GM12878 (cell line): ENCODE results near the gene PID1. TPM values are rescaled to one million over a fixed set of nuclear protein-coding genes. Genes with fewer than 3 reads are reported as not detected.

Source experiments
- ATAC-seq: fragments of 200-7000 bp; cut with Tn5 transposase; 3 replicates; pipeline ENCODE4 v1.9.1; 2020; ENCODE audit warnings: mild to moderate bottlenecking, moderate library complexity
- BruUV-seq: library from RNA; stranded (reverse); fragments of 400-500 nt; replicated peaks from 2 replicates; lab custom pipeline; 2021; lab: Mats Ljungman, UMichigan
- CTCF ChIA-PET: fragments of 300-600 bp; sonication (Branson Sonifier 250); formaldehyde crosslinking; extraction: SDS; loops from one replicate; lab custom pipeline; 2021; ENCODE audit warnings: inconsistent platforms; lab: Yijun Ruan, JAX
- POLR2A ChIA-PET: fragments of 350-600 bp; formaldehyde crosslinking; extraction: SDS; loops from one replicate; lab custom pipeline; 2021; ENCODE audit warnings: inconsistent platforms; lab: Charles Lee
- RAD21 ChIA-PET: fragments of 300-600 bp; sonication (Branson Sonifier 250); formaldehyde crosslinking; loops from one replicate; lab custom pipeline; 2023; ENCODE audit warnings: antibody characterized with exemption; ENCODE audit not compliant: unreplicated experiment; lab: Charles Lee
- SMC1A ChIA-PET: fragments of 300-600 bp; sonication (Branson Sonifier 250); formaldehyde crosslinking; loops from one replicate; lab custom pipeline; 2023; ENCODE audit not compliant: unreplicated experiment, uncharacterized antibody; lab: Charles Lee
- DNase-seq: peaks from one replicate; pipeline ENCODE4 v3.0.0-alpha.2; 2011; ENCODE audit warnings: low read depth, low spot score
- FAIRE-seq: peaks from 3 replicates; lab custom pipeline; 2011; peaks lifted over from hg19 to GRCh38; lab: Jason Lieb, UNC
- H2AFZ ChIP-seq: 2 replicates; pipeline ENCODE4 v1.6.0; 2011; ENCODE audit warnings: low read depth, low read length, control low read depth; ENCODE audit not compliant: control insufficient read depth
- H3K27ac ChIP-seq: 2 replicates; pipeline ENCODE4 v1.5.1; 2011; ENCODE audit warnings: control low read depth; ENCODE audit not compliant: control insufficient read depth, insufficient read depth
- H3K27me3 ChIP-seq, 2 experiments: replicated peaks in 1 of 2; 2 replicates each; pipeline versions ENCODE4 v1.6.0 to v1.6.1; 2011; ENCODE audit warnings: low read length in 1 of 2; ENCODE audit not compliant: control insufficient read depth in 2 of 2, insufficient read depth in 2 of 2
- H3K36me3 ChIP-seq, 2 experiments: 2 replicates each; pipeline ENCODE4 v1.5.1; 2011; ENCODE audit warnings: low read length in 1 of 2; ENCODE audit not compliant: control insufficient read depth in 2 of 2, insufficient read depth in 2 of 2
- H3K4me1 ChIP-seq: 2 replicates; pipeline ENCODE4 v1.6.1; 2011; ENCODE audit warnings: mild to moderate bottlenecking, low read length, moderate library complexity, mixed read lengths; ENCODE audit not compliant: control insufficient read depth, insufficient read depth
- H3K4me2 ChIP-seq: 2 replicates; pipeline ENCODE4 v1.6.0; 2011; ENCODE audit warnings: control low read depth; ENCODE audit not compliant: control insufficient read depth, insufficient read depth
- H3K4me3 ChIP-seq: fragments of 200-600 bp; sonication (generic); 2 replicates; pipeline ENCODE4 v1.5.1; 2016
- H3K79me2 ChIP-seq: 2 replicates; pipeline ENCODE4 v1.6.0; 2011; ENCODE audit warnings: low read length; ENCODE audit not compliant: control insufficient read depth, insufficient read depth
- H3K9ac ChIP-seq: 2 replicates; pipeline ENCODE4 v1.8.0; 2011; ENCODE audit warnings: low read length, control low read depth, mixed read lengths; ENCODE audit not compliant: control insufficient read depth, insufficient read depth
- H3K9me3 ChIP-seq: replicated peaks from 3 replicates; pipeline ENCODE4 v1.5.1; 2011; ENCODE audit warnings: mild to moderate bottlenecking, low read length; ENCODE audit not compliant: control insufficient read depth, insufficient read depth
- H4K20me1 ChIP-seq: 2 replicates; pipeline ENCODE4 v1.6.0; 2011; ENCODE audit not compliant: control insufficient read depth, insufficient read depth
- ATF3 ChIP-seq: IDR thresholded peaks from 2 replicates; pipeline ENCODE4 v1.6.1; 2011; ENCODE audit warnings: low read depth, mild to moderate bottlenecking, low read length, moderate library complexity, borderline replicate concordance; ENCODE audit errors: extremely low read depth
- DPF2 ChIP-seq: fragments of 450-650 bp; IDR thresholded peaks from 2 replicates; pipeline ENCODE4 v1.6.1; 2017; ENCODE audit warnings: mild to moderate bottlenecking
- EGR1 ChIP-seq, 2 experiments: IDR thresholded peaks; 1 replicate in 1 of 2; 2 replicates in 1 of 2; pipeline ENCODE4 v1.6.1; 2011 to 2012; ENCODE audit warnings: low read depth in 2 of 2, low read length in 2 of 2, borderline replicate concordance in 1 of 2, mild to moderate bottlenecking in 1 of 2, moderate library complexity in 1 of 2
- GATAD2B ChIP-seq: fragments of 450-650 bp; conservative IDR thresholded peaks from 2 replicates; pipeline ENCODE4 v1.6.1; 2017; ENCODE audit warnings: low read depth, mild to moderate bottlenecking, moderate library complexity
- HDGF ChIP-seq: fragments of 450-650 bp; IDR thresholded peaks from 2 replicates; pipeline ENCODE4 v1.6.1; 2016; ENCODE audit warnings: antibody characterized with exemption
- NR2C1 ChIP-seq: fragments of 450-650 bp; IDR thresholded peaks from 2 replicates; pipeline ENCODE4 v1.6.1; 2017; ENCODE audit warnings: antibody characterized with exemption, mild to moderate bottlenecking, moderate library complexity
- SMARCA5 ChIP-seq: fragments of 450-650 bp; IDR thresholded peaks from 2 replicates; pipeline ENCODE4 v1.6.1; 2017; ENCODE audit warnings: mild to moderate bottlenecking
- SUPT20H ChIP-seq: IDR thresholded peaks from 2 replicates; pipeline ENCODE4 v1.6.1; 2011; ENCODE audit warnings: low read depth, mild to moderate bottlenecking, low read length, moderate library complexity, borderline replicate concordance; ENCODE audit not compliant: control insufficient read depth
- WGBS: methylation state at CpG from one replicate; pipeline ENCODE4 v1.1.6; 2016; ENCODE audit warnings: low lambda C conversion rate; ENCODE audit not compliant: insufficient replicate concordance, insufficient coverage; ENCODE audit errors: missing lambda C conversion rate; 5-methylcytosine and 5-hydroxymethylcytosine counted together
- in situ Hi-C: fragments of 300-500 bp; cut with MboI; formaldehyde crosslinking; loops from 9 replicates; pipeline ENCODE4 v1.14.3; 2018; ENCODE audit warnings: mixed read lengths
- intact Hi-C: fragments of 100-400 bp; cut with micrococcal nuclease; formaldehyde crosslinking; loops from one replicate; pipeline ENCODE4 v1.14.2; 2022; ENCODE audit not compliant: unreplicated experiment
- polyA plus RNA-seq, 11 experiments: library from polyadenylated mRNA; depleted of rRNA in 4 of 11; unstranded in 6 of 11; stranded (reverse) in 5 of 11; fragments of >200 nt; fragmentation: Nextera tagmentation in 4 of 11; fragmentation: Illumina TruSeq in 1 of 11; extraction: Ambion mirVana in 4 of 11; extraction: Trizol in 1 of 11; gene quantifications; 1 replicate in 1 of 11; 2 replicates in 10 of 11; pipeline versions ENCODE4 v1.2.1 to v1.2.3, GENCODE V29; 2011 to 2016; ENCODE audit warnings: inconsistent platforms in 2 of 11, missing spikeins in 2 of 11, low read depth in 1 of 11
- total RNA-seq, 4 experiments: library from RNA; depleted of rRNA in 3 of 4; stranded (reverse); fragments of >200 nt in 3 of 4; fragmentation: Illumina TruSeq in 1 of 4; extraction: Trizol in 1 of 4; gene quantifications; 2 replicates each; pipeline versions ENCODE4 v1.2.1 to v1.2.3, GENCODE V29; 2013 to 2021
- TF ChIP-seq, protein P1 (sequence below): fragments of 450-650 bp; IDR thresholded peaks from 2 replicates; pipeline ENCODE4 v1.6.1; 2017; ENCODE audit warnings: low read depth, mild to moderate bottlenecking, moderate library complexity

Gene PID1
- total and polyA plus RNA-seq, 10 of the 15 experiments (the other 5 are each of a cell fraction or from before 2014, with no cell fraction given): not detected

DNA sequence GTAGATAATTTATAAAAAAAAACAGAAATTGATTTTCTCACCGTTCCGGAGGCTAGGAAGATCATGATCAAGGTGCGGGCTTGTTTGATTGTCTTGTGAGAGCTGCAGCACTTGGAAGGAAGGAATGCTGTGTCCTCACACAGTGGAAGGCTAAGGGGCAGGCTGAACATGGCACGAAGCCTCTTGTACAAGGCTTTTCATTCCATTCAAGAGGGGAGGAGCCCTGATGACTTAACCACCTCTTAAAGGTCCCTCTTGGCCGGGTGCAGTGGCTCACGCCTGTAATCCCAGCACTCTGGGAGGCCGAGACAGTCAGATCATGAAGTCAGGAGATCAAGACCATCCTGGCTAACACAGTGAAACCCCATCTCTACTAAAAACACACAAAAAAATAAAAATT is 39.2 kb downstream of the PID1 start:
- Histone ChIP-seq H3K27me3 (no peaks in the 10 kb centered on the region), H2AFZ (no peak overlapping the region), H3K4me1 (no peaks in the 10 kb centered on the region), H4K20me1 (no peaks in the 10 kb centered on the region), H3K36me3 (no peaks in the 10 kb centered on the region), H3K27ac (no peak overlapping the region), H3K4me3 (no peak overlapping the region), H3K79me2 (no peaks in the 10 kb centered on the region), H3K4me2 (no peak overlapping the region), H3K9me3 (no peaks in the 10 kb centered on the region), H3K9ac (no peak overlapping the region)
- in situ Hi-C loops: no loop called here
- intact Hi-C loops: no loop called here
- RAD21 ChIA-PET: no interaction called here
- SMC1A ChIA-PET: no interaction called here
- no TSS peak for BruUV-seq
- no peak for TF ChIP-seq DPF2
- TF ChIP-seq GATAD2B: no peak
- TF ChIP-seq SMARCA5: no peak
- no peak for TF ChIP-seq ATF3
- no peak for TF ChIP-seq HDGF
- TF ChIP-seq, protein P1, sequence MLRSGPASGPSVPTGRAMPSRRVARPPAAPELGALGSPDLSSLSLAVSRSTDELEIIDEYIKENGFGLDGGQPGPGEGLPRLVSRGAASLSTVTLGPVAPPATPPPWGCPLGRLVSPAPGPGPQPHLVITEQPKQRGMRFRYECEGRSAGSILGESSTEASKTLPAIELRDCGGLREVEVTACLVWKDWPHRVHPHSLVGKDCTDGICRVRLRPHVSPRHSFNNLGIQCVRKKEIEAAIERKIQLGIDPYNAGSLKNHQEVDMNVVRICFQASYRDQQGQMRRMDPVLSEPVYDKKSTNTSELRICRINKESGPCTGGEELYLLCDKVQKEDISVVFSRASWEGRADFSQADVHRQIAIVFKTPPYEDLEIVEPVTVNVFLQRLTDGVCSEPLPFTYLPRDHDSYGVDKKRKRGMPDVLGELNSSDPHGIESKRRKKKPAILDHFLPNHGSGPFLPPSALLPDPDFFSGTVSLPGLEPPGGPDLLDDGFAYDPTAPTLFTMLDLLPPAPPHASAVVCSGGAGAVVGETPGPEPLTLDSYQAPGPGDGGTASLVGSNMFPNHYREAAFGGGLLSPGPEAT: no peak
- TF ChIP-seq SUPT20H: no peak
- no peak for TF ChIP-seq EGR1 (IDR thresholded peaks at IDR 0.05; ENCODE audit: borderline replicate concordance in 1 of 2, low read depth in 2 of 2, low read length in 2 of 2)
- TF ChIP-seq NR2C1: no peak
- CTCF ChIA-PET: no interaction called here
- no peak for FAIRE-seq
- no peak for DNase-seq
- POLR2A ChIA-PET: no interaction called here
- WGBS: 51% methylated on average over 7 of the region's 7 CpGs
- no peak for ATAC-seq
